T-helper 22 cell (primary cell): Measurements from ENCODE around the gene TPH1.

ENCODE experiments used
- DNase-seq: peaks from one replicate; pipeline ENCODE4 v3.0.0-alpha.2; 2020; ENCODE audit warnings: low read depth

The TPH1 gene

DNA sequence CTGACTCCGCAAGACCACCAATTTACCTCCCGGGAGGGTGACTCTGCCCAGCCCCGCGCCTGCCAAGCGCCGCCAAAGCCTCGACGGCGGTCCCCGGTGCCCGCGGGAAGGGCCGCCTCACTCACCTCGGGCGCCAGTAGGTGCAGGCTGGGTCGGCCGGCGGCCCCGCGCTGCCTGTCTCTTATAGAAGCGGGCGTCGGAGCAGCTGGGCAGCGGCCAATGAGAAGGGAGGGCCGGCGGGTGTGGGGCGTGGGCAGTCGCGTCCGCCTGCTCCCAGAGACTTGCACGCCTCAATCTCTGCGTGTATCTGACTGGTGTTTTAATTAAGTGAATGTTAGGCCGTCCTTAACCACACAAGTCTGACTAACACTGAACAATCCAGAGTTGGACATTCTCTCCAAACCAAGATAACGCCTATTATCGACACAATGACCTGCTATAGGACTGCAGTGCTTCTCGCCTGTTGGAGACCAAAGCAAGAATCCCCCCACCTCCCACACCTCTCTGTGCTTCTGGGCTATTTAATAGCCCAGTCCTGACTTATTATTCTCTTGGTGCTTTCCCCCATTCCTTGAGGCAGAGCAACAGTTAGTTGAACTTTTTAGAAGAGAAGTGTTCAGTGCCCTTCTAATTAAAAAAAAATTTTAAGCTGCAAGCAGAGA, at the start of gene TPH1:
TPH1 (minus strand) TSS at position 154 of the 662 bp plus-strand sequence. CDS start 5,507 bp downstream, outside the sequence.
- DNase-seq: no peak

DNA sequence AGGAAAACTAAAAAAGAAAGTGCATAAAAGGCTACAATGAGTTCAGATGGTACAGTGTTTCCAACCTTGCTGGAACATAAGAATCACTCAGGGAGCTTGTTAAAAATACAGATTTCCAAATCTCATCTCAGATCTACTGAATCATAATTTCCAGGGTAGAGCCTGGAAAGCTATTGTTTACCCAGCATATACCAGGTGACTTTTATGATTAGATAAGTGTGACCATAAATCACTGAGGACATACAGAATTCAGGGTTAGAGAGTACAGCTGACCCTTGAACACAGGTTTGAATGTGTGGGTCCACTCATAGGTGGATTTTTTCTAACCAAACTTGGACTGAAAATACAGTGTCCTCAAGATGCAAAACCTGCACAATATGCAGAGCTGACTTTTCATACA, 47.9 kb upstream of the TPH1 start:
- DNase-seq: no peak

DNA sequence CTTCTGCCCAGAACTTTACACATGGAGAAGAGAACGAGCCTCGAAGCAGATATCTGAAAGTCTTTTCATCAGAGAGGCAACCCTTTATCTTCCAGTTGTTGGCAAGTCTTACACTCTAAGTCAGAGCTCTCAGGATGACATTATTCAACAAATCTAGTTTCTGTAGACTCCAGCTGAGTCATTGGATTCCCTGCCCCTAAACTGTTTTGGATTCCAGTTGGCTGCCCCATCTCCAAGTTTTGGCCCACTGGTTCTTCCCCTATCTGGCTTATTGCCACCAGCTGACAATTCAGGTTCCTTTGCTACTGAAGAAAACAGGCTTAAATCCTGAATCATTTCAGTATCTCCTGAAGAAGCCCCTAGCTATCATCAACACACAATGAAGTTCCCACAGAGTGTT, 45.7 kb upstream of the TPH1 start:
- DNase-seq: no peak

DNA sequence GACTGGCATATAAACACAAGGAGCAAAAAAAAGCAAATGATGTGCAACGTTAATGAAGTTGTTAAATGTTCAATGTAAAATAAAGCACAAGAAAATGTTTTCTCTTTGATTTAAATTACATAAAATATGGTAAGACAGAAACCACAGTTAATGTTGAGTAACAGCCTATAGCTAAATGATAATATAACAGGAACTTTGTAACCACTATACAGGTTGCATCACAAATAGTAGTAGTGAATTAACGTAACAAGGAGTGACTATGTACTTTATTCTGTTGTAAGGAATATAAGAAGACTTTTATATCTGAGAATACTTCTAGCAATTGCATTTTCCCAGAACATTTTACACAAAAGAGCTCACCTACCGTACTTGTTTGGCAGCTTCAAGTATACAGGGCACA, 42.9 kb upstream of the TPH1 start:
- DNase-seq: no peak

DNA sequence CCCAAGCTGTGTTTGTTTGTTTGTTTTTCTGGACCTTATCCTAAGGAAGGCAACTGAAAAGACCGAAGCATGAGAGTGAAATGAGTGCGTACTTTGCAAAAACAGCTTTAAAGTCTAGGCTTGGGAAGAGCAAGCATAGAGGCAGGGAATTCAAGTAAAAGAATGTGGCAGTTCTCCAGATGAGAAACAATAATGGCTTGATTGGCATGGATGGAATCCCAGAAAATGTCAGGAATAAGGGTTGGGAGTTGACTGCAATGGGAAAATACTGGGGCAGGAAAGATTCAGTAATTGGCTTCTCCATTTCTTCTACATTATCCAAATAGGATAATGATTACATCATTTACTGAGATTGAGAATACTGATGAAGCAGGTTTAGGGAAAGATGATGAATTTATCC, 42.3 kb upstream of the TPH1 start:
- DNase-seq: no peak

DNA sequence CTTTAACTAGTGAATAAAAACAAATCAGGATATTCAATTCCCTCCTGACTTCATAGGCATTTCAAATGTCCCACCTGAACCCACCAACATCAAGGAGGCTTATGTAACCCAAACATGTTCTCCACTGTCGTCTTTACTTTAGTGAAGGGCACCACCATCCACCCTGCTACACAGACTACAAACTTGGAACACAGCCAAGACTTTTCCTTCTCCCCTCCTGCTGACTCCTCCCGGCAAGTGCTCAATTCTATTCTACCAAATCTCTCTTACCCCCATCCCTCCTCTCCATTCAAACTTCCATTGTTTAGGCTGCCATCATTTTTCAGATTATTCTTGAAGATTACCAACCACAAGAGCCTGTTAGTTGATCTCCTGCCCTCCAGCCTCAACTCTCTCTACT, 35.5 kb upstream of the TPH1 start:
- DNase-seq: no peak

DNA sequence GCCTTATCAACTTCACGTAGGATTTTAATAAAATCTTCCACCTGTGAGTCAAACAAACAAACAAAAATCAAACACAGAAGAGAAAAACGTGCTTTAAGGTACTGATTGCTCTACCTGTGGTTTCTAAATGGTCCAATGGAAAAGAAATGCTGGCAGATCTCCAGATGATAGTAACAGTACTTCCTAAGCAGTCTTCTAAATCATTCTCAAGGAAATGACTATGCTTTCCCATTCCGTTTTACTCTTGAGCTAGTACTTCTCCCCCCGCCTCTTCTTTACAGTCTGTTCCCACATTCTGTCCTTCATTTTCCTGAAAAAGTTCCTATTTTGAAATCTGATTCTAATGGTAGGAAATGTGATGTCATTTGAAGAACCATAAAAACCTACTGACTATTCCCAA, 34.4 kb upstream of the TPH1 start:
- no peak for DNase-seq

DNA sequence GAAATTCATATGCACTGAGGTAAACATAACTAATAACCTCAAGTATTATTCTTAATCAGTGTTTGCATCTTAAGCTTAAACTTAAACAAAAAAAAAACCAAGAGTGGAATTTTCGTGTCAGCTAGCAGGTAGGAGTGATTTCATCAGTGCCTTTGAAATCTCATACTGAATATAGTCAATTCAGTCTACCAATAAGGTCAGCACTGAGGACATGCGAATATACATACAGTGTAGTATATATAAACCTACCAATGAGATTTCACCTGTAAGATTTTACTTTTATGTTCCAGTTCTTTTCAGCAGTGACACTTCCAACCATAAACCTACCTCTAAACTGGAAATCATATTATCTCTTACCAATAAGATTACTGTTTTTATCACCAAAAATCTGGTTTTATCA, 32.8 kb upstream of the TPH1 start:
- no peak for DNase-seq

DNA sequence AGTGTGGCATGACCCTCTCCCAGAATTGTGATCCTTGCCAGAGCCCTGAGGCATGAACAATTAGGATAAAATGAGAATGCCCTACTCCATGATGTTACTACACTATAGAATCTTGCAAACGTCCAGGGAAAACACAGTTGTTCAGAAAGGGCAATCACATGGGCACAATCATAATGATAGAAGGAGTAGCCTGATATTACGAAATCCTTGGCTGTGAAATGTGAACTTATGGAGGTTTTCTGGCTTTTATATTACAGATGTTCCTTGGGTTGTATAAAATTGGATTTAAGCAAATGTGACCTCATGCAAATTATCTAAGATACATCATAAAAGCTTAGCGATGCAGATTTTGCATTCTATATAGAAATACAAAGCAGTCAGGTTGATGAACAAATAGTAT, 29.4 kb upstream of the TPH1 start:
- no peak for DNase-seq

DNA sequence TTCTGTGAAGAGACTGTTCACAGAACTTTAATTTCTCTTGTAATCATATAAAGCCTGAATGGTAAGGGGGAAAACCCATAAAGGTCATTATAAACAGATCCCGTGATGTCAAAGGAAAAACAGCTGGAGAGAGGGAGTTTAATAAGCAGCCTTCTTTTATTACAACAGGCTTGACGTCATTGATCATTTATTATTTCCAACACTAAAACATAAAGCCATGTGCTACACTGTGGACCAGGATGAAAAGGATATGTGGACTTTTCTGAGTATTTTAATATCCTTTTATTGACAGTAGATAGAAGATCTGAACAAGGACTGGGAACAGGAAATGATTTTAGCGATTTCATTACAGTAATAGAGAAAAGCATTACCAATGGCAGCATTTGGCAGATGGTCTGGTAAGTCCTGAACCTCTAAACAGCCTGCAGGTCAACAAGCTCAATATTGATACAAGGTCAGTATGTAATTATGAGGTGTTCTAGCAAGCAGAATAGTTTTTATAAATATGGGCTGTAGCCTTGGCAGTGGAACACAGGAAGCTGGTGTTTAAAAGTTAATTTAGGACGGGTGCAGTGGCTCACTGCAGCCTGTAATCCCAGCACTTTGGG, 25.1 kb upstream of the TPH1 start:
- DNase-seq: no peak

DNA sequence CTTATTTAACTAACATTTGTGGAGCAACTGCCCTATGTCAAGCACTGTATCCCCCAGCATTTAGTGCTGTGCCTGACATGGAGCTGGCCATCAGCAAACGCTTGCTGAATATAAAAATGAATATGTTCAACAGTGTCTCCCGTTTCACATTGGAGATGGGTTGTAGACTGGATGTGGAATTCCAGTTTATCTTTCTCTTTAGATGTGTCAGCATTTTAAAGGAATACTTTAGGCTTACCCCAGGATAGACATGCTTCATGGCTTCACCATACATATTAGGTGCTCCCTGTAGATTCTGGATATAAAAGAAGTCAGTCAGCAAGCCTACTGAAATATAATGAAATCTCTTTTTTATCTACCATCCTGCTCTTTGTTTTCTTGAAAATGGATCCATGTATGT, 21.3 kb upstream of the TPH1 start:
- DNase-seq: no peak

DNA sequence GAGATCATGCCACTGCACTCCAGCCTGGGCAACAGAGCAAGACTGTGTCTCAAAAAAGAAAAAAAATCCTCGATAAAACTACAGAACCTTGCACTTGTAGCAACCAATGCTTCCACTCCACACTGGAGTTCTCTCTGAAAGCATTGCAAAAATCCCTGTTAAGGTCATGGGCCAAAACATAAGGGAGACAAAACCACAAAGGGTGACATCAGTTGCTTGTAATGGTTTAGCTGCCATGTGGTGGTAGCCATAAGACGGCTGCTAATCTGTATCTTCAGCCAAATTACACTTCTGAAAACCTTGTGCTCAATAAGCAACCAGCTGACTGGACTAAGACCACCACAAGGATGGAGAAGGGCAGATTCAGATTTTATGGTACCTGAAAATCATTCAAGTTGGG, 20.6 kb upstream of the TPH1 start:
- no peak for DNase-seq

DNA sequence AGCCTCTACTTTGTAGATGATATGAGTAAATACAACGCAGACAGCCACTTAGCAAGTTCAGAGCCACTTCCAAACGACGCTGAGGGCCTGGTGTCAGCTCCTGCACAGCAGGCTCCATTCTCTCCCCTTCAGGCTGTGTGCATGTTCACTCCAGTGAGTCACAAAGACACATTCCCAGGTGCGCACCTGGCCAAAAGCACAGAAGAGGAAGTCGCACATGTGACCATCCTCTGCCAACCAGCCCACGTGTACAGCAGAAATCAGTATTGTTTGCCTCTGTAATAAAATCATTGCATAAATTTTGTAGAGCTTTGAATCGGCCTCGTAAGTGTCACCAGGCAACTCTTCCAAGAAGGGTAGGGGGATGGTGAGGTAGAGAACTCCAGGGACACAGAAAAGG, 19.5 kb upstream of the TPH1 start:
- DNase-seq: no peak

DNA sequence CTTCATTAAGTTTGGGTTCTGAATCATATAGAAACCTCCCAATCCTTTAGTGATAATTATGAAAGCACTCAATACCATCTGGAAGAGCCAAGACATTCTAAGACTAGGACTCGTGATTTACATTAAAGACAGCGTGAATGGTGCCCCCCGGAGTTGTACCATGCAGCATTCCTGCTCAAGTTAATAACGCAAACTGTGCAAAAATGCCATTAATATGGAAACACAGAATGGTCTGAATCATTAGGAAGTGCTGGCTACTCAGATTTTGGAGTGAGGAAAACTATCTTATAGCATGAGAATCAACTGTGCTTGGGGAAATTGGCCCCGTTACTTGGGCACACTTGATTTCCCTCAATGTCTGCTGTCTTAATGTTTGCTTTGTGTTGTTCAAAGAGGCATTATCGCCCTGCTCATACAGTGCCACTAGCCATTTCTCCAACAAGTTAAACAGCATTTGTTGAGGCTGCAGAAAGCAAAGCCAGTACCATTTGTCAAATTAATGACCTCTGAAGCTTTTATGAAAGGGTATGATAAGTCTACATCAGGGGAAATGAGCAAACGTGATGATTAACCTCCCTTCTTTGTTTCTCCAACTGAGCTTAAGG, 18.5 kb upstream of the TPH1 start:
- DNase-seq: no peak

DNA sequence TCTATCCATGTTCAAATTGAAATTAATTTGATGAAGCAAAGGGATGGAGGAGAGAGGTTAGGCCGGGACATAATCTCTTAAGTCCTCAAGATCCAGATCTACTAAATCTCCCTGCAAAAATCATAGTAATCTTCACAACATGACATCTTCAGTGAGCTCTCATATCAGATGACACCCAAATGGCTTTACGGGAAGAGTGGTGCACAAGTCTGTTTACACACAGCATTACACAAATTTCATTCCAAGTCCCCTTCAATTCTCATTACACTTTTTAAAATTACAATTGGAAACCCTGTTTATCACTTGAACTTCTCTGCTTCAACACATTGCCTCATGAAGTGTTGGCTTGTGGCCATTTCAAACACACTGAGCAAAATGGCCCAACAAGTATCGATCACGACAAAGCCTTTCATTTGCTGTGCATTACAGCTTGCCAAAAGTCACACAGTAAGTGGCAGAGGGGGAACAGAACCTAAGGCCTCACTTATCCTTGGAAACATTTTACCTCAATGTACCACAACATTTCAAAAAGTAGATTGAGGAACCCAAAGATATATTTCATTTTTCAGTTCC, 17.9 kb upstream of the TPH1 start:
- DNase-seq: no peak

DNA sequence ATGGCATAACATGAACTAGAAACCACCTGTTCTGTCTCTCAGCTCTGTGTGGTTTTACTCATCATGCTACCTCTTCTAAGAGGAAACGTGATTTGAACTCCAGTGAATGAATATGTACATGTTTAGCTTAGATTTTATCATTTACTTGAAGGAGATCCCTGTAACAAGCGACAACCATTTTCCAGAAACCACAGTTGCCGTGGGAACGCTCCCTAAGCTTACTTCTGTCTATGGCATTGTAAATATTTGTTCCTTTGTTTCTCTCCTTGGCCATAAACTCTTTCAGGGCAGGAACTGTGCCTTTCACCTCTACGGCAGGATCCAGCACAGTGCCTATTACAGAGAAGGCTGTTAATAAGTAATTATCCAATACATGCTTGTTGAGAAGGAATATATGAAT, 17.1 kb upstream of the TPH1 start:
- no peak for DNase-seq

DNA sequence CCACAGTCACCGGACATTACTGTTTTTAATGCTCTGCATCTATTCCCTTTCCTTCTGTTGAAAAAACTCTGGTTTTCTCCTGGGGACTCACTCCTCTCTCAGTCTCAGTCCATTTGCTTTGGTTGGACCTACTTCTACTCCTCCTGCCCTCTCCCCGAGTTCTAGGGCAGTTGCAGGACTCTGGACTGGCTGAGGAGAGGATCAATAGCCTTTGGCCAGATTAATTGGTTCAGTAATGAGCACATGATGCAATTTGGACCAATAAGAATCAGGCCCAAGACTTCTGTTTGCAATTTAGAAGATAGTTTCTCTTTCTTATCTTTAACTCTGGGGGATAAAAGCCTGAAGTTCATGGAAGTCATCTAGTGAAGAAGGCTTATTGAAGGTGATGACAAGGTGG, 15.3 kb upstream of the TPH1 start:
- no peak for DNase-seq

DNA sequence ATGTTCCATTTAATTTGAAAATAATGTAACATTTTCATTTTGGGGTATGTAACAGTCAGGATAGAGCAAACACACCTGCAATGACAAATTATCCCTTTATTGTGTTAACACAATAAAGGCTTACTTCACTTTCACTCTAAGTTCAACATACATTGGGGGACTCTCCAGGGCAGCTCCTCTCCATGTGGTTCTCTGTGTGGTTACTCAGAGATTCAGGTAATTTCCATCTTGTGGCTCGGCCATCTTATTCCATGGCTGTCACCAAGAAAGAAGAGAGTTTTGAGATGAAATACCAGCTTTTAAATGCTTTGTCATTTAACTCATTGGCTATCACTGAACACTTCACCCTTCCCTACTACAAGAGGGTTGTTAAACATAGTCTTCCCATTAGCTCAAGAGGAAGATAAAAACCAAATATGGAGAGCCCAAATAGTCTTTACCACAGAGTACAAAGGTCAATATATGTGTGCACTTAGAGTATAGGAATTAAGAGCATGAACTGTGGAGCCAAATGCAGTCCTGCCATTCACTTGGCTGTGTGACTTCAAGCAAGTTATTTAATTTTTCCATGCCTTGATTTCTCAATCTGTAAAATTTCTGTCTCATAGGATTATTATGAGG, 10.6 kb upstream of the TPH1 start:
- no peak for DNase-seq

DNA sequence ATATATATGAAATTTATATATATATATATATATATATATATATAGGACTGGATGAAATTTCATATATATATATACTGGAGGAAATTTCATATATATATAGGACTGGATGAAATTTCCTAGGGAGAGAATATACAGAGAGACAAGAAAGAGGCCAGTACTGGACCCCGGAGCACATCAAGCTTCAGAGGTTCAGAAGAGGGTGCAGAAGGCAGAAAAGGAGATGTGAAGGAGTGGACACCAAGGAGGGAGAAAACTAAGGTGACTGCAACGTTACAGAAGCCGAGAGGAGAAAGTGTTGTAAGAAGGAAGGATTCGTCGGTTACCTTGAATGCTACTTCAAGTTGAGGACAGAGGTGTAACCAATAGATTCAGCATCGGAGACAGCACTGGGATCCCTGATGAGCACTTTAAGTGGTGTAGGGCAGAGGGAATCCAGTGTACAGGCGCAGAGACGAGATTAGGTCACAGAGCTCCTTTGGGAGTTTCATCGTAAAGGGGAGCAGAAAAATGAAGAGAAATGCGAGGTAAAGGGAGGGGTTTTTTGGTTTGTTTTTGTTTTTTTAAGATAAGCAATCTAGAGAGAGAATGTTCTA, 8.5 kb upstream of the TPH1 start:
- no peak for DNase-seq

DNA sequence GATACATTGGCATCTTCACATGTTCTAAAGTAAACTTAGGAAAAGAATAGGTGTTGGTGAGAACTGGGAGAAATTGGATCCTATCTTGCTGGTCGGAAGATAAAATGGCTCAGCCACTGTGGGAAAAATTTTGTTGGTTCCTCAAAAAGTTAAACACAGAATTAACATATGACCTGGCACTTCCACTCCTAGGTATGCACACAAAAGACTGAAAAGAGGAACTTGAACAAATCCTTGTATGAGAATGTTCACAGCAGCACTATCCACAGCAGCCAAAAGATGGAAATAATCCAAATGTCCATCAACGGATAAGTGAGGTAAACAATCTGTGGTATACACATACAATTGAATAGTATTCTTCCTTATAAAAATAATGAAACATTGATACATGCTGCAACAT, 4.8 kb upstream of the TPH1 start:
- no peak for DNase-seq

DNA sequence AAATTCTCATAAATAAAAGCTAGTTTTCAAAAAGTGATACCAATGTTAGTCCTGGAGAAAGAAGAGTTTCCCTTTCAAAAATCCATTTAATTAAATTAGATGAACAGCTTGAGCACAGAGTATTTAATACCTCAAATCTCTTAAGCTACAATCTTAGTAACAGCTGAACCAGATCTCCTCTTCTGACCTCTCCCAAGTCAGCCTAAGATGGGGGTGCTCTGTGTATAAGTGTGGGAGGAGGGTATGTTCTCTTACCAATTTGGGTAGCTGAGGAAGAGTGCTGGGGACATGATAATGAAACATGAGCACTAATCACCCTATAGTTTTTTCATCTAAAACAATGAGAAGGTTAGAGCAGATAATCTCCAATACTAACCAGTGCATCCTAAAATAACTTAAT, 9.6 kb downstream of the TPH1 start:
- no peak for DNase-seq

DNA sequence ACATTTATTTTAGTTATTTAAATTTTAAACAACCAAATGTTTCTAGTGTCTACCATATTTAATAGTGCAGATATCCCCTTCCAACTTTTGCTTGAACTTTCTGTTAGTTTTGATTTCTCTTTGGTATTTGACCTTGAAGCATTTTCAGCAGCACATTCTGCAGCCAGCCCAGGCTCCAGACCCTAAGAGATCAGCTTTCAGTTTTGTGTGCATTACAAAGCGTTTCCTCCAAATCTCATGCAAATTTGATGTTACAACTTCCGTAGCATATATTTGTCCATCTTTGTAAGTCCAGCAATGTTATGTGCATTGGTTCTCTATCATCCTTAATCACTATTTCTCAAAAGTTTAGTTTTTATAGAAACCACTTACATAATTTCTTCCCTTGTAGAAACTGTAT, 18.6 kb downstream of the TPH1 start:
- no peak for DNase-seq

DNA sequence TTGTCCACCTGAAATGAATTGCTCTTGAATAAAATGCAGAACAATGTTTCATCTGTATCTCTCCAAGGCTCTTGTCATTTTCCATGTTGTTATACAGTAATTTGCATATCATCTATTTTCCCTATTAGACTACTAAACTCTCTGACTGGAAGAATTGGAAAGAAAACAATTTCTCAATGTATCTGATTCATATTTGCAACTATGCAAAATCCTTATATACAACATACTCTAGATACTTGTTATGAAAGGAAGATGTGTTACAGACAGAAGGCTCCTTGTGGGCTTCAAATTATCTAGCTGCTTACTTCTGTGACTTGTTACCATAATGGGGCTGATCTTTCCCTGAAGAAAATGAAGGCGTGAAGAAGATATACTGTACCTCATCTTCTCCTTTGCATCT, 23.6 kb downstream of the TPH1 start:
- DNase-seq: no peak
